ENCODE results near the gene POLR2C.

Gene POLR2C

DNA sequence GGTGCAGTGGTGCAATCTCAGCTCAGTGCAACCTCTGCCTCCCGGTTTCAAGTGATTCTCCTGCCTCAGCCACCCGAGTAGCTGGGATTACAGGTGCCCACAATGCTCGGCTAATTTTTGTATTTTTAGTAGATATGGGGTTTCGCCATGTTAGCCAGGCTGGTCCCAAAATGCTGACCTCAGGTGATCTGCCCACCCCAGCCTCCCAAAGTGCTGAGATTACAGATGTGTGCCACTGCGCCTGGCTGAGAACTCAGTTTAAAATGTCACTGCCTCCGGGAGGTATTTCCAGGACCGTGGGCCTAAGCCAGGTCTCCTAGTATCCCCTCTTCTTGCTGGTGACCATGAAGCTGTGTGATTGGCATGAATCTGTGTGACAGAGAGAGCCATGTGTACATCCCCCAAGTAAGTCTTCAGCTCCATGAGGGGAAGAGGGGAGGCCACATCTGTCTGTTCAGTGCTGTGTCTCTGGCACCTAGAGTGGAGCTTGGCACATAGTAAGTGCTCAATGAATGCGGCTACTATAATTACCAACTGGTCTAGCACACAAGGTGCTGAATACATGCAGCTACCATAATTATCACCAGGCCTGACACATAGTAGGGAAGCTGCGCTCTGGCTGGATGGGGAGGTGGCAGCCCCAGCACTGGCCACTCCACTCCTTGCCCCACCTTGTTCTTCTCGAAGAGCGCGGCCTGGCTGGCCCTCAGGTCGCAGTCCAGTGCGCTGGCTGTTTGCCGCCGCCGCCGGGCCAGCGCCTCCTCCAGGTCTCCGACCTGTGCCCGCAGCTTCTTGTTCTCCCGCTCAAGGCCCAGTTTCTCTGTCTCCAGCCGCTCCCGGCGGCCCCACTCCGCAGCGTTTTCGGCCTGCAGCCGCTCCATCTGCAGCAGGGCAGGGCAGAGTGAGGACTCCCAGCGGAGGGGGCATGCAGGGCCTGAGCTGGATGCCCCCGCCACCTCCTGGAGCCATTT is 55.2 kb downstream of the POLR2C start:
- H3K4me3 ChIP-seq (ENCODE audit: low read depth, low read length): no peak overlapping the region

GRCh38 chr16:57518520-57518919 is 56.0 kb downstream of the POLR2C start:
- no peak overlapping the region for H3K4me3 ChIP-seq (ENCODE audit: low read depth, low read length)

- H3K4me3 ChIP-seq (ENCODE audit: low read depth, low read length): no peak overlapping the region
Observed at GRCh38 chr16:57518922-57519321, 56.4 kb downstream of the POLR2C start.

DNA sequence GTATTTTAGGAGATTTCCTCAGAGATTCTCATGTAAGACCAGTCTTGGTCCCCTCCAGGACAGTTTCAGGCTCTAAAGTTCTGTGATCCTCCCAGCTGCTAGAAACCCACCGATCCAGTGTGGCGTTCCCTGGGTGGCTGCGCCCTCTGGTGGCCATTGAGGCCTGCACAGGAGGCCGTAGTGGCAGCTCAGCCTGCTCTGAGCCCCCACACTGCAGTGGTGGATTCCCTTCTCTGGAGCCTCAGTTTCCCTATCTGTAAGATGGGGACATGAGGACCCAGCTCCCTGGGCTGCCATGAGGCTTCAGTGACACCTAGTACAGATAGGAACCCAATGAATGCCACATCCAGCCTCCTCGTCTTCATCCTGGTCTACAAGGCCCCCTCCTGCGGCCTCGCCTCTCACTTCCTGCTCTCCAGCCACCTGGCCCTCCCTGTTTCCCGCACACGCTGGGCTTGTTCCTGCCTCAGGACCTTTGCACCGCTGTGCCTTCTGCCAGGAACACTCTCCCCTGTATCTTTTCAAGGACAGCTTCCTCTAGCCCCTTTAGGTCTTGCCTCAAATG is 57.4 kb downstream of the POLR2C start:
- no peak overlapping the region for H3K4me3 ChIP-seq (ENCODE audit: low read depth, low read length)
